Measurements from ENCODE around the gene SFRP4.

Gene SFRP4

GRCh38 chr7:37924491-37925041 is 7.9 kb upstream of the SFRP4 start:
- DNase-seq = no peak

DNA sequence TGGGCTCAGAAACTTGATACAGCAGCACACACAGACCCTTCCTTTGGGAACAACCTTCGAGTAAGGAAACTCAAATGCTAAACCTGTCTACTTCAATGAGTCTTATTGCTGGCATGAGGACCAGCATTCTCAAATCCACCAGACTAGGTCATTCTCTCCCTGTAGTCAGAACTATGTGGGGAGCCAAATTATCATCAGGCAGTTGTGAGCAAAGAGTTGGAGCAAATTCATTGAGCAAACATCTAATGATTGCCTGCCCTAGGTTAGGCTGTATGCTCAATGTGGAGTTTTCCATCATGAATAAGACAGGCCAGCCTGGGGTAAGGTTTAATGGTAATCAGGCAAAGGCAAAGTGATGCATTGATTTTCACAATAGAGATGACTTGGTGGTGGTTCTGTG is 7.4 kb upstream of the SFRP4 start:
- DNase-seq = no peak

- DNase-seq = no peak
These were observed 5.3 kb upstream of the SFRP4 start for GRCh38 chr7:37921876-37922275.

GRCh38 chr7:37920849-37921805 is 4.5 kb upstream of the SFRP4 start:
- no peak for DNase-seq

- no peak for DNase-seq
These were observed 3.8 kb upstream of the SFRP4 start, which contains the start of gene EPDR1 for GRCh38 chr7:37920305-37920848. Gene EPDR1 (plus strand): TSS chr7:37920640. CDS start chr7:37920940, 300 bp downstream.

GRCh38 chr7:37918526-37918925 is 1.9 kb upstream of the SFRP4 start:
- DNase-seq = no peak

- DNase-seq = no peak
These were observed 472 bp downstream of the SFRP4 start for GRCh38 chr7:37916017-37916672.

DNA sequence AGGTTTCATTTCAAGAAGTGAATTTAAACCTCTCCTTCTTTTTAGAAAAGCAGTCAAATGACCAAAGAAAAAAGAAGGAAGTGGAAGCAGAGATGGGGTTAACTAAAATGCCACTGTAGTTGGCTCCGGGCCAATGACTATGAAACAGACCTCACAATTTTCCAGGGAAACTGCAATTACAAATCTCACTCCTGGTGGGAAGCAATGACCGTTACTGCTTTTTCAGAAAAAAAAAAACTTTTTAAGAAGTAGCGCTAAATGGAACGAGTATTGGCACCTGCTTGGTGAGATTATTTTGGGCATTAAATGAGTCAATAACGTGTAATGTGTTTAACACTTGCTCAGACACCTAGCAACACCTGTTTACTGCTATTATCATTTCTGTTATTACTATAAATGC is 1.2 kb downstream of the SFRP4 start:
- DNase-seq = no peak

GRCh38 chr7:37912756-37913155 is 3.9 kb downstream of the SFRP4 start:
- no peak for DNase-seq

DNA sequence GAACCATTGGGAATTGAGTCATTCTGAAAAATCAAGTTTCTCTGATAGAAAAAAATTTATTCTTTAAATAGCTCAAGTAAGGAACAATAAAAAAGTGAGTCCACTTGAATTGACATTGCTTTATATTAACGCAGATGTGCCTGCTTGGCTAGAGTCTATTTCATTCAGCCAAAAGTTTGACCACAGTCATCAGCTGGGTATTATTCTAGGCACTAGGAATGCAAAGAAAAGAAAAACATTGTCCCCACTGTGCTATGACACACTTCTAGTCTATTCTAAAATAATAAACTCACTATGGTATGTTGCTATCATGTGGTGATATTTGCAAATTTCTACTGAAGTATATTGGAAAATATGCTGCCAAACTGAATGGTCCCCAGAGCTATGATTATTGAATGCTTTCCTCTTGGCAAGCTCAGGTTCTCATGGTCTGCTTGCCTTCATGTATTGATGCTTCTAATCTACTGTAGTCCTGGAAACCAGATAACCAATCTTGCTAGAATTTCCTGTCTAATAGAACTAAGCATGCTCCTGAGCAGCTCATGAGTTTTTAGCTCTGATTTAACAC is 8.3 kb downstream of the SFRP4 start:
- DNase-seq = no peak

- no peak for DNase-seq
These were observed 14.6 kb downstream of the SFRP4 start for GRCh38 chr7:37901890-37902524.

- DNase-seq = no peak
These were observed 15.3 kb downstream of the SFRP4 start for GRCh38 chr7:37901236-37901827.

- DNase-seq = no peak
These were observed 16.8 kb downstream of the SFRP4 start for GRCh38 chr7:37899712-37900247.

GRCh38 chr7:37894671-37895070 is 21.9 kb downstream of the SFRP4 start:
- no peak for DNase-seq

GRCh38 chr7:37893359-37893758 is 23.3 kb downstream of the SFRP4 start:
- no peak for DNase-seq

DNA sequence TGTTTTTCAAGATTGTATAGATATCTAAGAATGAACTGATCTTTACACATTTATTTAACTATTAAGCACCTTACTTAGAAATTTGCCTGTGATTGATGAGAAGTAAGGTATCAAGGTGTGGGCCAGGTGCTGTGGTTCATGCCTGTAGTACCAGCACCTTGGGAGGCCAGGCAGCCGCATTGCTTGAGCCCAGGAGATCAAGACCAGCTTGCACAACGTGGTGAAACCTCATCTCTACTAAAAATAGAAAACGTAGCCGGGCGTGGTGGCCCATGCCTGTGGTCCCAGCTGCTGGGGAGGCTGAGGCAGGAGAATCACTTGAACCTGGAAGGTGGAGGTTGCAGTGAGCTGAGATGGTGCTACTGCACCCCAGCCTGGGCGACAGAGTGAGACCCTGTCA is 34.5 kb downstream of the SFRP4 start:
- no peak for DNase-seq

Measured in activated T-cell treated with anti-CD3 and anti-CD28 coated beads for 4 hours (primary cell).